Stimulated activated naive CD4-positive, alpha-beta T cell treated with Interleukin-2 at 50 U/mL for 16 hours (primary cell): ENCODE data around the gene CACNA1S.

Source experiments
- DNase-seq: peaks from one replicate; lab custom pipeline; 2025; lab: John Stamatoyannopoulos, UW

CACNA1S gene

GRCh38 chr1:201112173-201112731, at the start of gene CACNA1S:
TSS of gene CACNA1S (minus strand) at chr1:201112426. CDS start at chr1:201112339, 87 bp downstream.
- DNase-seq = no peak

GRCh38 chr1:201157949-201158348, 45.7 kb upstream of the CACNA1S start:
- DNase-seq = no peak

GRCh38 chr1:201156819-201157218, 44.6 kb upstream of the CACNA1S start:
- DNase-seq = no peak

- DNase-seq = no peak
Measured at GRCh38 chr1:201156346-201156745, 44.1 kb upstream of the CACNA1S start.

GRCh38 chr1:201155354-201155753, 43.1 kb upstream of the CACNA1S start:
- no peak for DNase-seq

- peak; percentile 93 for DNase-seq
Measured at GRCh38 chr1:201154389-201155165, 42.4 kb upstream of the CACNA1S start, which contains the start of gene TMEM9. TSS of gene TMEM9 (minus strand) at chr1:201154474. CDS start at chr1:201153923, 551 bp downstream.

- DNase-seq = no peak
Measured at GRCh38 chr1:201153474-201154388, 41.5 kb upstream of the CACNA1S start.

- no peak for DNase-seq
Measured at GRCh38 chr1:201149400-201149799, 37.2 kb upstream of the CACNA1S start.

- DNase-seq = no peak
Measured at GRCh38 chr1:201147396-201148015, 35.3 kb upstream of the CACNA1S start.

GRCh38 chr1:201146626-201147390, 34.6 kb upstream of the CACNA1S start:
- no peak for DNase-seq

GRCh38 chr1:201145816-201146215, 33.6 kb upstream of the CACNA1S start:
- no peak for DNase-seq

GRCh38 chr1:201145132-201145531, 32.9 kb upstream of the CACNA1S start:
- DNase-seq = no peak

GRCh38 chr1:201144701-201145100, 32.5 kb upstream of the CACNA1S start:
- no peak for DNase-seq

GRCh38 chr1:201143726-201144635, 31.8 kb upstream of the CACNA1S start:
- DNase-seq = no peak

- DNase-seq = no peak
Measured at GRCh38 chr1:201142849-201143725, 30.9 kb upstream of the CACNA1S start.

GRCh38 chr1:201142011-201142848, 30.0 kb upstream of the CACNA1S start:
- no peak for DNase-seq

- DNase-seq = no peak
Measured at GRCh38 chr1:201141418-201141817, 29.2 kb upstream of the CACNA1S start.

- no peak for DNase-seq
Measured at GRCh38 chr1:201140941-201141260, 28.7 kb upstream of the CACNA1S start.
